ENCODE measurements around the gene DBT.

DNA sequence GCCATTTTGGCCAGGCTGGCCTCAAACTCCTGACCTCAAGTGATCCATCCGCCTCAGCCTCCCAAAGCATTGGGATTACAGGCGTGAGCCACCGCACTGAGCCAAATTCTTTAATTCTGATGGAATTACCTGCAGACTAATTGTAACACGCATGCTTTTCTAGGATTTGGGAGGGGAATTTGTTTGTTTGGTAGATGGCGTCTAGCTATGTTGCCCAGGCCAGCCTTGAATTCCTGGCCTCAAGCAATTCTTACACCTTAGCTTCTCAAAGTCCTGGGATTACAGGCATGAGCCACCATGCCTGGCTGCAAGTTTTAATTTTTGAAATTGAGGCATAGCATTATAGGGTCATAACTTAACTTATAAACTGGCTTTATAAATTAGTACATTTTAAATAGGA is 35.0 kb upstream of the DBT start:
- TF ChIP-seq, protein P1, sequence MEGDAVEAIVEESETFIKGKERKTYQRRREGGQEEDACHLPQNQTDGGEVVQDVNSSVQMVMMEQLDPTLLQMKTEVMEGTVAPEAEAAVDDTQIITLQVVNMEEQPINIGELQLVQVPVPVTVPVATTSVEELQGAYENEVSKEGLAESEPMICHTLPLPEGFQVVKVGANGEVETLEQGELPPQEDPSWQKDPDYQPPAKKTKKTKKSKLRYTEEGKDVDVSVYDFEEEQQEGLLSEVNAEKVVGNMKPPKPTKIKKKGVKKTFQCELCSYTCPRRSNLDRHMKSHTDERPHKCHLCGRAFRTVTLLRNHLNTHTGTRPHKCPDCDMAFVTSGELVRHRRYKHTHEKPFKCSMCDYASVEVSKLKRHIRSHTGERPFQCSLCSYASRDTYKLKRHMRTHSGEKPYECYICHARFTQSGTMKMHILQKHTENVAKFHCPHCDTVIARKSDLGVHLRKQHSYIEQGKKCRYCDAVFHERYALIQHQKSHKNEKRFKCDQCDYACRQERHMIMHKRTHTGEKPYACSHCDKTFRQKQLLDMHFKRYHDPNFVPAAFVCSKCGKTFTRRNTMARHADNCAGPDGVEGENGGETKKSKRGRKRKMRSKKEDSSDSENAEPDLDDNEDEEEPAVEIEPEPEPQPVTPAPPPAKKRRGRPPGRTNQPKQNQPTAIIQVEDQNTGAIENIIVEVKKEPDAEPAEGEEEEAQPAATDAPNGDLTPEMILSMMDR (IDR thresholded peaks at IDR 0.05): no peak
- TF ChIP-seq EP300 (IDR thresholded peaks at IDR 0.05): no peak

Data from tibial nerve (tissue), 4 donors.